HG02973 (cell line): ENCODE results near the gene DNAJC25.
"Not testable (repeated sequence)": the region's sequence is repeated elsewhere in the genome, so short reads cannot be mapped to it uniquely, and the experiment has no call there.

Source experiments
- ATAC-seq: cut with Tn5 transposase; IDR thresholded peaks from one replicate; pipeline ENCODE4 v1.9.1; 2021; ENCODE audit warnings: moderate library complexity; ENCODE audit not compliant: unreplicated experiment

Gene DNAJC25

GRCh38 chr9:111631214-111631971, at the start of gene DNAJC25:
TSS of gene DNAJC25 (plus strand) at chr9:111631334. CDS start at chr9:111631408, 74 bp downstream.
- ATAC-seq = peak; percentile 97

- no peak for ATAC-seq
Measured at GRCh38 chr9:111582888-111583287, 48.2 kb upstream of the DNAJC25 start.

GRCh38 chr9:111586378-111586777, 44.8 kb upstream of the DNAJC25 start:
- no peak for ATAC-seq

DNA sequence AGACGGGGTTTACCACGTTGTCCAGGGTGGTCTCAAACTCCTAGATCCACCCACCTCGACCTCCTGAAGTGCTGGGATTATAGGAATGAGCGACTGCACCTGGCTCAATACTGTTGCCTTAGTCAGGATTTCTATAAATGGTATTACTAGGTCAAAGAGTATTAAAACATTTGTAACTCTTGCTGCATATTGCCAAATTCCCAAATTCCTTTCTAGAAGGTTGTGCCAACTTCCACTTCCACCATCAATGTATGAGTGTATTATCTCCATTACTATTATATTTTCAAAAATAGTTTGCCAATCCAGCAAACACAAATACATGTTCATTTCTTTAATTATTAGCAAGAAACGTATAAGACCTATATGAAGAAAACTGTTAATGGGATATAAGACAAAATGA, 42.3 kb upstream of the DNAJC25 start:
- no peak for ATAC-seq

DNA sequence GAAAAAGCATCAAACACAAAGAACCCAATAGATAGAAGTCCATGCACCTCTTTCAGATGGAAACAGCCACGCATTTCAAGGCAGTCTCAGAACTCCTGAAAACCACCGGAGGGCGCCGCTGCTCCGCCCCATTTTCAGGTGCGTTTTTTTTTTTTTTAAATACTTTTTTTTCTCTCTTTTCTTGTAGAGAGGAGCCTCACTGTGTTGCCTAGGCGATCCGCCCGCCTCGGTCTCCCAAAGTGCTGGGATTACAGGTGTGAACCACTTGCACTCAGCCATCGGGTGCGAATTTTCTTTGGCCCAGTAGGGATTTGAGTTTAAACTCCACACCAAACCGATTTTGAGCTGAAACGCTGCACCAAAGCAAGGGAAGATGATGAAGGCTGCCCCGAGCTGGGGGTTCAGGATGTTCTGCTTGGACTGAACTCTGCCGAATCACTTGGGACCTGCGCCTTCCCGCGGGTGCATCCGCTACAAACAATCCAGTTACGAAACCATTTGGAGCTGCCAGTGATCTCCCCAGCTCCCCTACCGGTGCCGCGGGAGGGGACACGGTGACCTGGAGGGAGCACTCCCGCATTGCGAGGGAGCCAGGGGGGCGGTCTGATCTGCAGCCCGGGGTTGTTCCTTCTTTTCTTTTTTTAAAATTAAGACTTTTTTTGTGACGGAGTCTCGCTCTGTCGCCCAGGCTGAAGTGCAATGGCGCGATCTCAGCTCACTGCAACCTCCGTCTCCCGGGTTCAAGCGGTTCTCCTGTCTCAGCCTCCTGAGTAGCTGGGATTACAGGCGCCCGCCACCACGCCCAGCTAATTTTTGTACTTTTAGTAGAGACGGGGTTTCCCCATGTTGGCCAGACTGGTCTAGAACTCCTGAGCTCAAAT, 33.0 kb upstream of the DNAJC25 start:
- ATAC-seq = peak; percentile 44

- ATAC-seq = no peak
Measured at GRCh38 chr9:111598733-111599091, 32.4 kb upstream of the DNAJC25 start.

DNA sequence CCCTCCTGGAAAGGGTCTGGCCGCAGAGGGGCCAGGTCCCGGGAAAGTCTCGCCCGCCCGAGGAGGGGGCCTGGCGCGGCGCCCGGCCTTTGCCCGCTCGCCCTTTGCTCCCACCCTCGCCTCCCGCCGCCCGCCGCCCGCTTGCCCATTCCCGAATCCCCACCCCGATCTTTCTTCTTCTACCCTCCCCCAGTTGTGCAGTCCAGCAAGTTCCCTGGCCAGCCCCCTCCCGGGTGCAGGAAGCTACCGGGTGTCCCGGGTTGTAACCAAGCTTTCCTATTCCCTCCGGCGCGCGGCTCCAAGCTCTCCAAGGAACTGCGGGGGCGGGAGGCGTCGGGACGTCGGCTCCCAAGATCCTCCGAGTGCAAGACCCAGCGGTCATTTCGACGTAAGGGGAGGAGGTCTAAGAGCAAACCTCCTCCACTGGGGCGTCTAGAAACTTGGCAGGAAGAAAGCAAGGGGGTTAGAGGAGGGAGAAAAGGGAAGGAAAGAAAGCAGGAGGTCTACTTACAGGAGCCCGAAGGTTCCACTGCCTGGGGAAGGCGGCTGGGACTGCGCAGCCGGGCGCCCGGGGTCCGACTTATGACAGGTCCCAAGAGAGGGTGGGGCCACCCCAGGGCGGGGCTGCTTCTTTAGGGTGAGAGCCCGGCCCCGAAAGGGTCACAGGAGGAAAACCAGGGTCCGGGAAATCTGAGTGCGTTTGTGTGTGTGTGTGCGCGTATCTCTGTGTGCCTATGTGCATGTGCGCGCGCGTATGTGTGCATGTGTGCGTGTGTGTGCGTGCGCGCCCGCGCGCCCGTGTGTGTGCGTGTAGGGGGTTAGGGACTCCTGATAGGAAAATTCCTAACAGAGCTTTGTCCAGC, 31.8 kb upstream of the DNAJC25 start, which contains the start of gene PTGR1:
Gene PTGR1, minus strand, starts transcription at position 556 of the 863 bp plus-strand sequence. CDS start 2,225 bp downstream, outside the sequence.
- ATAC-seq = no peak

DNA sequence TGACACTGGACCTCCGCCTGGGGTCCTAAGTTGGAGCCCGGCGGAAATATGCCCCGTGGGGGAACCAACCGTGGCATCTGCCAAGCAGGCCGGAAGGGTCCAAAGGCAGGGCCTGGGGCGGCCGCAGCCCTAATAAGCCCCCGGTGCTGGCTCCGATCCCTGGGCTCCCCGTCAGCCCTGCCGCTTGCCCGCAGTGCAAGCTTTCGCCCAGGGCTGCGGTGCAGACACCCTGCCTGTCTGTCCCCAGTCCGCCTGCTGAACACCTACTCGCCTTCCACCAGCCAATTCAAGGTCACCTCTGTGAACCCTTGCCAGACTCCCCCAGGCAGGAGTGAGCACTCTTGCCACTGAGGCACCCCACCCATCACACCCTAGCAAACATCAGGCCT, 31.2 kb upstream of the DNAJC25 start:
- no peak for ATAC-seq

DNA sequence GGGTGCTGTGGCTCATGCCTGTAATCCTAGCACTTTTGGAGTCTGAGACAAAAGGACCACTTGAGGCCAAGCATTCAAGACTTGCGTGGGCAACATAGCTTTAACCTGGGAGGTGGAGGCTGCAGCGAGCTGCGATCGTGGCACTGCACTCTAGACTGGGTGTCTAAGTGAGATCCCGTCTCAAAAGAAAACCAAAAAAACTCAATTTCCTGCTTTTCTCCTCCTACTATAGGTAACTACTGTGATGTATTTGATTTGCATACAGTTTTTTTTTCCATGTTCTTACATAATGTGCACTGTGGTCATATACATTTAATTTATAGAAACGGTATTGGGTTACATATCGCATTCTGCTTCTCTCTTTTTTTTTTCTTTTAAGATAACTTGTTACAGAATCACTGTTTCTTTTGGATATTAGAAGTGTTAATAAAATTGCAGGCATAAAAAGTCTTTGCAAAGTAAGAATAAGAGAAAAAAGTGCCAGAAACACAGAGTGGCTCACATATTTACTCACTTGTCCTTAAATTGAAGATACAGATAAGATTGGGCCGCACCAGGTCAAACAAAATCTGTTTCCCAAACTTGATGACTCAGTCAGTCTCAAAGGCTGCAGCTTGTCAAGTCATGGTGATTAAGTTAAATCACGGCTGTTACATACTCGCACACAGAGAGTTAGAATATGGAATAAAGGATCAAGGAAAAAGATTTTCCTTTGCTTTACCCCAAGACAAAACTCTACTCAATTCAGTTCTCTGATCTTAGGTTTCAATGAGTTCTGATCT, 29.7 kb upstream of the DNAJC25 start:
- no peak for ATAC-seq

- ATAC-seq = no peak
Measured at GRCh38 chr9:111603041-111603440, 28.1 kb upstream of the DNAJC25 start.

DNA sequence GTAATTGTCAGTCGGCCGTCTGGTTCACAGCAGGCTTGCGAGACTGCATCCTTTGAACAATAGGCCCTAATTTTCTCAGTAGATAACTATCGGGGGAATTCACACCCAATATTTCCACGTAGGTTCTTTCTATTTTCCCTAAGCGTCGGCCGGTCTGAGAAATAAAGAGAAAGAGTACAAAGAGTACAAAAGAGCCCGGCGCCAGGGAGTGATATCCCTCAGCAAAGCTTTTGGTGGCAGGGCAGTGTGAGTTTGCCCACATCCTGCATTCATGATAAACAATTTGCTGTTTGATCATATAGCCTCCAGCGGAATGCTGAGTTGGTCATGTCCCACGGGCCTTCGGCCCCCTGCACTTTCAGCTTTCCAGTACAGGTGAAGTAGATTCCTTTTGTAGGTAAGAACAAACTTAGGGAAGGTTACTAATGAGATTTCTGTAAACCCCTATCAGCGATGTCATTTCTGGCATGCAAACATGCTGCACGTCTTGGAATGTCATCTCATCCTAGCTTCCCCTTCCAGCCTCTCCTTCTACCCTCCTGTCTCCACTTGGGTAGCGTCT, 27.0 kb upstream of the DNAJC25 start:
- no peak for ATAC-seq

DNA sequence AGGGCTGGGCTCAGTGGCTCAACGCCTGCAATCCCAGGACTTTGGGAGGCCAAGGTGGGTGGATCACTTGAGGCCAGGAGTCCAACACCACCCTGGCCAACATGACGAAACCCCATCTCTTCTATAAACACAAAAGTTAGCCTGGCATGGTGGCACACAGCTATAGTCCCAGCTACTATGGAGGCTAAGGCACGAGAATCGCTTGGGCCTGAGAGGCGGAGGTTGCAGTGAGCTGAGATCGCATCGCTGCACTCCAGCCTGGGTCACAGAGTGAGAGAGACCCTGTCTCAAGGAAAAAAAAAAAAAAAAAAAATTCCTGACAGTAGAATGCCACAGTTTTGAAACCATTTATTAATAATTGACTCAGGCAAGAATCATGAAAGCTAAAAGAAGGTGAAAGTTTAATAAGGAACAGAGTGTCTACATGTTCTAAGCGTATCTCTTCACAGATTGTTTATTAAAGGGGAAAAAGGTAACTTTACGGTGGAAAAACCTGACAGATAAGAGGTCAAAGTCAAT, 26.0 kb upstream of the DNAJC25 start:
- ATAC-seq = no peak

DNA sequence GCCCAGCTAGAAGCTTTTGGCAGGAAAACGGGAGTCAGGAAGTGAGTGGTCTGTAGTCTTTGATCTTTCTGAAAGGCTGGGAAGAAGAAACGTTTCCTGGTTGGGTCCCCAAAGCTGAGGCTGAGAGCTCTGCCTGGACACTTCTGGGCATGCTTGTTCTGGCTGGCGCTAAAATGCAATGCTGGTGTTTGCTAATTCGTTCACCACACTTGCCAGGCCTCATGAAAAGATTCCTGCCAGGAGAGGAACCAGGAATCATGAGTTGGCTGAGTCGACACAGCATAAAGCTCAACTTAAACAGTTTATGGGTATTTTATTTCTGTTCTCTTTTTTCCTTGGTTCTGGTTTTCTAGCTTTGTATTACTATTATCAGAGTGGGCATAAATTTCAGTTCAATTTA, 21.0 kb upstream of the DNAJC25 start:
- no peak for ATAC-seq

DNA sequence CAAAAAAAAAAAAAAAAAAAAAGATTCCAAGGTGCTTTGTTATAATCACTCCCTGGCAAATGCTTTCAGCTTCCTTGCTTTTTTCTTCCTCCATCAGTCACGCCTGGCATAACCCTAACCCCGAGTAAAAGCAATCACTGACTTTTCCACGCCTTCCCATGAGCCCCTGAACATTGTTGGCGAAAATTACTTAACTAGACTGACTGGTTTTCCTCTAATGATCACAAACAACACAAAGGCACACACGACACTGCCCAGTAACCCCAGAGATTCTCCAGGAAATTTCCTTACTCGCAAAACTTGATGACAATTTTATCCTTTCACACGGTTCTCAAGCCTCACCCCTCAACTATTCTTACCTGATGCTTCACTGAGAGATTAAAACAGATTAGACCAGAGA, 20.3 kb upstream of the DNAJC25 start:
- ATAC-seq = no peak

DNA sequence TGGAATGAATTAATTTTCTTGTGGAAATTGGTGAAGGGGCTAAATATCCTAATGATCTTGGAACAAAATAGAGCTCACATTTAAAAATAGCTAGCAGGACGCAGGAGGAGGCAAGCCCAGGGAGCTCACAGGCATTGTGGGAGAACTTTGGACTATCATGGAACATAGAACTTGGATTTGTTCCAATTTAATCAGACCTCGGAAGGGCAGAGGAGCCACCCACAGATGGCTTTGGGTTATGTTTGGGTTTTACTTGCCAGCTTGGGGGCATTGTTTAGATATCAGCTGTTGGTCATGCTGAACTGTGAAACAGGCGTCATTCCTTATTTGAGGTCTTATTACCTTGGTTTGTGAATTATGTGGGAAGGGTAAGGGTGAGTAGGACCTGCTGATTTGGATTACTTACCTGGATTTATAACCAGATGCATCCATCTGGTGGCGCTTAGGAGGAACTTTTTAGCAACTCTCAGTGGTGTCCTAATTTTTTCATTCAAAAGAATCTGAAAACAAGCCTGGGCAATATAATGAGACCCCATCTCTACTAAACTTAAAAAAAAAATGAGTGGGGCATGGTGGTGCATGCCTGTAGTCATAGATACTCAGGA, 17.6 kb upstream of the DNAJC25 start:
- ATAC-seq = no peak

- ATAC-seq = no peak
Measured at GRCh38 chr9:111615928-111616327, 15.2 kb upstream of the DNAJC25 start.

- not testable (repeated sequence) for ATAC-seq
Measured at GRCh38 chr9:111617349-111617748, 13.8 kb upstream of the DNAJC25 start.

DNA sequence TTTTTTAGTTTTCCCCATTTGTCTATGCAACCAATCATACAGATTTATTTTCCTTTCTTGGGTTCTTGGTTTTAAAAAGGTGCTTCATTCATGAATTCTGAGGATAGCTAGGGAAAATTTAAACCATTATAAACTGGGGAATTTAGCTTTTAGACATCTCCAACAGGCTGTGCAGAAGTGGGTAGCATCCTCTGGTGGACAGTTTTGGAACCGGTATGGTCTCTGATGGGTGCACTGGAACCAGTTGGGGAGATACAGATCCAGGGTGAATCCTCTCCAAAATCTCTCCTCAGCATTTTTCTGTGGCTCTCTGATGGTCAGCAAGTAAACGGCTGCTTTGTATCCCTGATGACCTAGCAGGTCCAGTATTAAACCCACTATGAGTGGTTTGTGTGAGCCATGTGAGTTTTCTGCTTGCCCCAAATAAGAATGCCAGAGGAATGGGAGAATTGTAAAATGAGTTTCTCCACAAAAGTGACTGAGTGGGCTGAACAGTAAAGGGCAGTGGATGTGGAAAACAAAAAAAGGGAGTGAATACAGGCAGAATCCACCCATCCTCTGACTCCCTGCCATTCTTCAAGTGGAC, 9.1 kb upstream of the DNAJC25 start:
- no peak for ATAC-seq

- no peak for ATAC-seq
Measured at GRCh38 chr9:111622626-111623025, 8.5 kb upstream of the DNAJC25 start.
